G401 (cell line): ENCODE data around the gene SMIM14. TPM values are rescaled to one million over a fixed set of nuclear protein-coding genes. Genes with fewer than 3 reads are reported as not detected.
"Not testable (repeated sequence)": the region's sequence is repeated elsewhere in the genome, so short reads cannot be mapped to it uniquely, and the experiment has no call there.

Experiments used
- DNase-seq: peaks from one replicate; pipeline ENCODE4 v3.0.0-alpha.2; 2015; ENCODE audit warnings: low spot score
- in situ Hi-C: cut with HindIII; loops from 2 replicates; pipeline ENCODE4 v1.10.0; 2016; ENCODE audit warnings: low sequenced_read_pairs, mixed read lengths
- total RNA-seq: library from RNA; depleted of rRNA; stranded (reverse); fragments of >200 nt; shearing (Covaris generic); gene quantifications from 2 replicates; pipeline ENCODE4 v1.2.3, GENCODE V29; 2014; rRNA removed

The SMIM14 gene
- total RNA-seq, 1 experiment from 2014 or later: 37.4 TPM

DNA sequence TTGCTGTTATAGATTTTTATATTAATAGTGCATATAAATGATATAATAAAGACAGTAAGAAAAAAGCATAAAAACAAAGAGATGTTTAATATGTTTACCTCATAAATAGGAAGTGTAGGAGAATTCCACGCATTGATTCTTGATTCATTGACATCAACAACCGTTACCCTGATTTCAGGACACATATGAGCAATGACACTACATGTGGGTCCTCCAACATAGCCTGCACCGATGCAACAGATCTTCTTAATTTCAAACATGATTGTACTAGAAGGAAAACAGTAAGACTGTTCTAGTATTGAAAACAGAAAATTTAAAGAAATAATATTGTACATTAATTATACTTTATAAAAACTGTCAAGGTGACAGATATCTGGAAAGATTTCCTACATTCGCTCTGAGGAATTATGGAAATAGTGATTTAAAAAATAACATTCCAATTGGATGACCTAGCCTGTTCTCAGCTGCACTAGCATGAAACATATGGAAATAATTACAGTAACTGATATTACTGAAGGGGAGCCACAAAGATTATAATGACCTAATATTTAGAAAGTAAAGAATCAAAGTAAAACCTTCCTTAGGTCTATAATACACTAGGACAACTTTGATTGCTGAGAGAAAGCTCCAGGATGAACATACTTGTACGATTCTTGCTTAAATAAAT lies 117.3 kb downstream of the SMIM14 start:
- DNase-seq: no peak
- in situ Hi-C loops: no loop called here

DNA sequence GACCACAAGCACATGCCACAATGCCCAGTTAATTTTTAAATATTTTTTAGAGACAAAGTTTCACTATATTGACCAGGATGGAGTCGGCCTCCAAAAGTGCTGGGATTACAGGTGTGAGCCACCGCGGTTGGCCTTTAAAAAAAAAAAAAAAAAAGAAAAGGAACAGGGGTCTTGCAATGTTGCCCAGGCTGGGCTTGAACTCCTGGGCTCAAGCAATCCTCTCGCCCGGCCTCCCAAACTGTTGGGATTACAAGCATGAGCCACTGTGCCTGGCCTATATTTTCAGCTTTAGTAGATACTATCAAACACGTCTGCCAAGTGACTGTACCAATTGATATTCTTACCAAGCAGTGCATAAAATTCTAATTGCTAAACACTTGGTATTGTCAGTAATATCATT lies 120.2 kb downstream of the SMIM14 start:
- no peak for DNase-seq
- in situ Hi-C loops: no loop called here

DNA sequence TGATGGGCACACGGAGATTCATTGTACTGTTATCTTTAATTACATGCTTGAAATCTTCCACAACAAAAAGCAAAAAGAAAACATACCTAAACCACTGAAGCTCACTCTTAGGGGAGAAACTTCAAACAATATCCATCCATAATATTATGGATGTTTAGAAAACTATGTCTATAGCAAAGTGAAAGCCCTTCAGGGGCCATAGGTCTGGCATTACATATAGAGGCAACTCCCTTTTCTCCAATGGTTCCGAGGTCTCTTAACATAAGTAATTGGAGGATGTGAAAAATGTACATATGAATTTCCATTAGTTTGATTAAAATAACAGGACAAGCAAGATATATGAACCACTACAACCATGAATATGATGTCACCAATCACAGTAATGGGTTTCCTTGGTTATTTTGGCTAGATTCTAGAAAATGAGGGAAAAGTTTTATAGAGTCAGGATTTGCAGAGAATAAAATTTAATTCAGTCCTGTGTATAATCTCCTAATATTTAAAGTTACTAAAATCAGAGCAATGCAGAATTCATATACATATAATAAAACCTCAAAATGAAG lies 122.2 kb downstream of the SMIM14 start:
- in situ Hi-C loops: no loop called here
- DNase-seq: no peak

DNA sequence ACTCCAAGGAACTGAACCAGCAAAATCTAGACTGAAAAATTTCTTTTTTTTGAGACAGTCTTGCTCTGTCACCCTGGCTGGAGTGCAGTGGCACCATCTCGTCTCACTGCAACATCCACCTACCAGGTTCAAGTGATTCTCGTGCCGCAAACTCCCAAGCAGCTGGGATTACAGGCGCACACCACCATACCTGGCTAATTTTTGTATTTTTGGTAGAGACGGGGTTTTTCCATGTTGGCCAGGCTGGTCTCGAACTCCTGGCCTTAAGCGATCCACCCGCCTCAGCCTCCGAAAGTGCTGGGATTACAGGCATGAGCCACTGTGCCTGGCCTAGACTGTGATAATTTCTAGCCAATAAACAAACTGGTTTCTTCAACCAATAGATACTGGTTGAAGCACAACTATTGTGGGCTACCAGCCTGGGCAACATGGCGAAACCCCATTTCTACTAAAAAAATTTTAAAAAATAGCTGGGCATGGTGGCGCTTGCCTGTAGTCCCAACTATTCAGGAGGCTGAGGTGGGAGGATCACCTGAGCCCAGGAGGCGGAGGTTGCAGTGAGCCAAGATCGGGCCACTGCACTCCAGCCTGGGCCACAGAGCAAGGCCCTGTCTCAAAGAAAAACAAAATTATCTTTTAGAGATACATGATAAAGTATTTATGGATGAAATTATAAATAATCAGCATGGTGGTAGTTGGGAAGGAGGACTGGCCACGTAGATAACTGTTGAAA lies 122.8 kb downstream of the SMIM14 start:
- DNase-seq, in situ Hi-C loops: not testable (repeated sequence)

DNA sequence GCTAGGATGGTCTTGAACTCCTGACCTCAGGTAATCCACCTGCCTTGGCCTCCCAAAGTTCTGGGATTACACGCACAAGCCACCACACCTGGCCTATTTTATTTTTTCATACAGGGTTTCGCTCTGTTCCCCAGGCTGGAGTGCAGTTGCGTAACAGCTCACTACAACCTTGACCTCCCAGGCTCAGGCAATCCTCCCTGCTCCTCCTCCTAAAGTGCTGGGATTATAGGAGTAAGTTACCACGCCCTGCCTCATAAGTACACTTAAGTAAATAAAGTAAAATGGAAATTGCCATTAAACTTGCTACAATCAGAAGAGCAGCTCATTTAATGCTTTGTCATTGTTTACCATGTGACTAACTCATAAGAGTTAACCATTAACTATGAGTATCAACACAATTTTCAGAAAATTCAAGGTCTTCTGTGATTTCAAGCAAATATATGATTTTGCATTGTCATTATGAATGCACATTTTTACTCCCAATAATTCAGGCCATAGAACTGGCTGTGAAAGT lies 123.7 kb downstream of the SMIM14 start:
- no peak for DNase-seq
- in situ Hi-C loops: no loop called here

DNA sequence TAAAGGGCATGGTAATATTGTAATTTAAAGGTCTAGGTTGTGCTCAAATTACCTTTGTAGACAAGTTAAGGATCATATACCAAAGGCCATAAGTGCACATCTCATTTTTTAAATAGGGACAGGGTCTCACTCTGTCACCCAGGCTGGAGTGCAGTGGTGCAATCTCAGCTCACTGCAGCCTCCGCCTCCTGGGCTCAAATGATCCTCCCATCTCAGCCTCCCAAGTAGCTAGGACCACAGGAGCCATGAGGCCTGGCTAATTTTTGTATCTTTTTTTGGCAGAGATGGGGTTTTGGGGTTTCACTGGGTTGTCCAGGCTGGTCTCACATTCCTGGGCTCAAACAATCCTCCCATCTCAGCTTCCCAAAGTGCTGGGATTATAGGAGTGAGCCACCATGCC lies 124.4 kb downstream of the SMIM14 start:
- in situ Hi-C loops, DNase-seq: not testable (repeated sequence)

DNA sequence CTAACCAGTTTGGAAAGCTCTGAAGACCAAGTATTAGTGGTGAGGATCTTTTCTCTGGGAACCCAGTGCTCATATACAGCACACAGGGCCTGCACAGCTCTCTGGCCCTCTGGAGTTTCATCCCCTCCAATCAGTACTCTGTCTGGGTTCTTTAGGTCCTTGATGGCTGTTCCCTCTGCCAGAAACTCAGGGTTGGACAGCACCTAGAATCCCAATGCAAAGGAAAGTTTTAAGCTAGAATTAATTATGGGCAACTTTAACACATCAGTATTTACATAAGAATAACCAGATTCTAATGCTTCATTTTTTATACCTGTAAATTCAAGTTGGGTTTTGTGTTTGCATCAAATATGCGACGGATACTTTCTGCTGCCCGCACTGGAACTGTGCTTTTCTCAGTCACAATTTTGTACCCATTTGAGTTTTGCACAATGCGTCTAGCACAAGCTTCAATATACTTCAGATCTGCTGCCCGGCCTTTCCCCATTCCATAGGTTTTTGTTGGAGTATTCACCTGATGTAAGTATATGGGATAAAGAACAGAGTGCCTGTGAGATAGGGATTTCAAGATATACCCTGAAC lies 128.2 kb downstream of the SMIM14 start:
- in situ Hi-C loops: no loop called here
- DNase-seq: no peak

DNA sequence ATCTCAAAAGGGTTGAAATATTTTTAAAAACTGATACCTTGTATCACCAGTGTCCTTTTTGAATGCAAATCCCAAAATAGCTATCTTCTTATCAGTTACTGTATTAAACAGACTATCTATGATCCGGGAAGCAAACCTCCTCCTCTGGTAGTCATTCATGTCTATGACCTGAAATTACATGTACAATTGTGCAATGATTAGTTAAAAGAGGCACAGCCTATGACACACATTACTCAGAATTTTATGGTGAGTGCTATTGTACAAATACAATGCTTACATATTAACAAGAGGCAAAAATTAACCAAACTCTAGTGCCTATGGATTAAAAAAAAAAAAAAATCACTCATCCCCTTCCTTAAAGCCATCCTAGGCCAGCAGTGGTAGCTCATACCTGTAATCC lies 133.1 kb downstream of the SMIM14 start:
- no peak for DNase-seq
- in situ Hi-C loops: no loop called here

DNA sequence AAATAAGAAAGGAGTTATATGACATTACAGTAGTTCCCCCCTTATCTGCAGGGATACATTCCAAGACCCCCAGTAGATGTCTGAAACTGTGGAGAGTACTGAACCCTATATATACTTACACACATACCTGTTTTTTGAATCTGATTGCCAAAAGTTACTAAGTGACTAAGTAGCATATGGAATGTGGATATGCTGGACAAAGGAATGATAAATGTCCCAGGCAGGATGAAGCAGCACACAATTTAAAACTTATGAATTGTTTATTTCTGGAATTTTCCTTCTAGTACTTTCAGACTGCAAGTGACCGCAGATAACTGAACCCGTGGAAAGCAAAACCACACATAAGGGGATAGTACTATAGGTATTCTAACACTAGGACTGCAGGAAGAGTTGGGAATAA lies 134.1 kb downstream of the SMIM14 start:
- DNase-seq: no peak
- in situ Hi-C loops: no loop called here

DNA sequence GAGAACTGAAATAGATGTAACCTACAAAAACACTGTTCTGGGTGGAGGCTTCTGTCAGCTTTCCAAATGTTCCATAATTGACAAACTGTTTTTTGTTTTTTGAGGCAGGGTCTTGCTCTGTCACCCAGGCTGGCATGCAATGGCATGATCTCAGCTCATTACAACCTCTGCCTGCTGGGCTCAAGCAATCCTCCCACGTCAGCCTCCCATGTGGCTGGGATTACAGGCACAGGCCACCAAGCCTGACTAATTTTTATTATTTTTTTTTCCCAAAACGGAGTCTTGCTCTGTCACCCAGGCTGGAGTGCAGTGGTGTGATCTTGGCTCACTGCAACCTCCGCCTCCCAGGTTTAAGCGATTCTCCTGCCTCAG lies 136.0 kb downstream of the SMIM14 start:
- in situ Hi-C loops, DNase-seq: not testable (repeated sequence)

DNA sequence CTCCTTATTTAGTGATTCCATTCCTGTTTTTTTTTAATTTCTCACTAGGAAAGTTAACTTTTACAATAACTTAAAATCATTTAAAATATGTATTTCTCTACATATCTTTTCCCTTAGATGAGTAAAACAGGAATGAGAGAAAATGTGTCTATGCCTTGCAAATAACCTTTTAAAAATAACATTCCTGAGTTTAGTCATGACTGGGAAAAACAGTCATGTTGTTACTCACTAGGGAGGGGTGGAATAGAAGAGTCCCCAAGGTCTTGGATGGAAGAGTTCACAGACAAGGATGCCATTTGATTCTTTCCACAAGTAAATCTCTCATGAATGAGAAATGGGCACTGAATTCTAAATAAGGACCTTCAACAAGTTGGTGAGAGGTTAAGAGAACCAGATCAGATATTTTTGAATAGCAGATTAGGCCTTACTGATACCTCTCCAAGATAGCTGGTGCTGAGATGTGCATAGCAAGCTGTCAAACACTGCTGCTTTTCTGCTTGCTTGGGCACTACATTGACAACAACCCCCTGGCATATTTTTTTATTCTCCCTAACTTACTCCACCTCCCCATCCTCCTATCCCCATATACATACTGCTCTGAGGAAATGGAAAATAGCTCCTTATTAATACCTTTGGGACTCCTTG lies 136.5 kb downstream of the SMIM14 start:
- no peak for DNase-seq
- in situ Hi-C loops: no loop called here

DNA sequence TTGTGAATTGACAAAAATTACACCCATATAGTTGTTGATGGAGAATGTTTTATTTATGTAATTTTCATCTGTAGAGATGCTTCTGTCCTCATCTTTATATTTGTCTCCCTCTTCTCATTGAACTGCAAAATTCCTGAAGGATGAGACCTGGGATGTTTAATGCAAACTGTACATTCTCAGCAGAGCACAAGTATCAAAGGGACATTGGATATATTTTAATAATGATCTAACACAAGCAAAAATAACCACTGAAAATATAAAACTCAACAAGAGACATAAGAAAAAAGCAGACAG lies 140.0 kb downstream of the SMIM14 start:
- in situ Hi-C loops: no loop called here
- DNase-seq: no peak

DNA sequence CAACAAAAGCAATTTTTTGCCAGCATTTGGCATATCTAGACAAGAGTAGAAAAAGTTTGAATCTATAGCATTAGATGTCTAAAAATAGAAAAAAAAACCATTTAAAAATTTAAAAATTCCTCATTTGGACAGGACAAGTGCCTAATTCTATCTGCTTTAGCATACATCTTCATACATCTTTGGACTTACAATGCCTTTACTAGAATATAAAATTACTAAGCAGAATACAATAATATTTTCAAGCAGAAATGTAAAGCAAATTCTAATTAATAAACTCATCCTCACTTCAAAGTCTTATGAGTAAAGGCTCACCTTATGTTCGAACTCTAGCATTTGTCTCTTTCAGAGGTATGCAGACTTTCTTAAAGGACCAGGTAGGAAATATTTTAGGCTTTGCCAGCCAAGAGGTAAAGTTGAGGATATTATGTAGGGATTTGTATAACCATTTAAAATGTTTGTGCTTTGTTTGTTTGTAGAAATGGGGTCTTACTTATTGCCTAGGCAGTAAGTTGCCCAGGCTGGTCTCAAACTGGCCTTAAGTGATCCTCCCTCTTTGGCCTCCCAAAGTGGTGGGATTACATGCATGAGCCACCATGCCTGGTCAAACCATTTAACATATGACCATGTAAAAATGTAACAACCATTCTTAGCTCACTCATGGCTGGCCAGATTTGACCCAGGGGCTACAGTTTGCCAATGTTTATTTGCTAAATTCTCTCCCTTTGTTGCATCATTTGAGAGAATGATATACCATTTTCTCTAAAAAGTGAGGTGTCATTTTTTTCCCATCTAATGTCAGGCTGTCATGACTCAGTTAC lies 140.5 kb downstream of the SMIM14 start:
- DNase-seq: no peak
- in situ Hi-C loops: no loop called here

Other genes with a start within 250 kb of the SMIM14 start
- gene KLB, start 231.9 kb downstream of the SMIM14 start, total RNA-seq: not detected in 2 replicates
- 3,492 and 4,926 TPM in 2 replicates for gene RPL9, start 179.9 kb downstream of the SMIM14 start, total RNA-seq
- gene LIAS, start 179.8 kb downstream of the SMIM14 start, total RNA-seq: 28.8 and 34.7 TPM in 2 replicates
- 73.6 and 76.0 TPM in 2 replicates for gene UGDH, start 111.4 kb downstream of the SMIM14 start, total RNA-seq
- 15.5 and 32.4 TPM in 2 replicates for gene UBE2K, start 59.3 kb upstream of the SMIM14 start, total RNA-seq